Keratinocyte (primary cell): ENCODE measurements around the gene RBL1.

Source experiments
- CTCF ChIP-seq, 3 experiments: IDR thresholded peaks in 1 of 3; conservative IDR thresholded peaks in 1 of 3; optimal IDR thresholded peaks in 1 of 3; 2 replicates in 2 of 3; 3 replicates in 1 of 3; pipeline versions ENCODE3 to v1.5.1; 2011; ENCODE audit warnings: low read length in 3 of 3, mild to moderate bottlenecking in 3 of 3, moderate library complexity in 2 of 3, control low read depth in 1 of 3, inconsistent platforms in 1 of 3; ENCODE audit not compliant: insufficient read depth in 2 of 3; ENCODE audit errors: extremely low read depth in 1 of 3
- EZH2 ChIP-seq: IDR thresholded peaks from one replicate; pipeline ENCODE4 v1.6.1; 2012; ENCODE audit warnings: inconsistent platforms, mild to moderate bottlenecking, low read length, moderate library complexity

- no peak for TF ChIP-seq CTCF (optimal IDR thresholded peaks at IDR 0.05 in 1 of 3, IDR thresholded peaks at IDR 0.05 in 1 of 3, conservative IDR thresholded peaks at IDR 0.05 in 1 of 3; ENCODE audit: extremely low read depth in 1 of 3, insufficient read depth in 2 of 3, low read length in 3 of 3)
- TF ChIP-seq EZH2 = no peak
Measured at GRCh38 chr20:36969478-36970186, 126.2 kb downstream of the RBL1 start.
